Ecto neural progenitor cell (in vitro differentiated cells): Measurements from ENCODE around the gene PIEZO2.

Source experiments
- DNase-seq: peaks from one replicate; pipeline ENCODE4 v3.0.0-alpha.2; 2018; ENCODE audit warnings: low spot score

The PIEZO2 gene

GRCh38 chr18:11027862-11028261, 121.5 kb downstream of the PIEZO2 start:
- DNase-seq, result no peak

GRCh38 chr18:11025671-11026070, 123.7 kb downstream of the PIEZO2 start:
- no peak for DNase-seq

- no peak for DNase-seq
These were observed 124.3 kb downstream of the PIEZO2 start for GRCh38 chr18:11024928-11025669.

GRCh38 chr18:11021477-11021876, 127.9 kb downstream of the PIEZO2 start:
- no peak for DNase-seq

GRCh38 chr18:11020877-11021414, 128.4 kb downstream of the PIEZO2 start:
- no peak for DNase-seq

GRCh38 chr18:11020161-11020853, 129.1 kb downstream of the PIEZO2 start:
- DNase-seq, result no peak

- no peak for DNase-seq
These were observed 129.9 kb downstream of the PIEZO2 start for GRCh38 chr18:11019295-11020105.

- no peak for DNase-seq
These were observed 139.5 kb downstream of the PIEZO2 start for GRCh38 chr18:11009869-11010268.

GRCh38 chr18:11009147-11009546, 140.2 kb downstream of the PIEZO2 start:
- no peak for DNase-seq

- no peak for DNase-seq
These were observed 140.9 kb downstream of the PIEZO2 start for GRCh38 chr18:11008505-11008904.

GRCh38 chr18:11005528-11005927, 143.8 kb downstream of the PIEZO2 start:
- no peak for DNase-seq

- DNase-seq, result no peak
These were observed 144.4 kb downstream of the PIEZO2 start for GRCh38 chr18:11004951-11005350.

- no peak for DNase-seq
These were observed 145.1 kb downstream of the PIEZO2 start for GRCh38 chr18:11004294-11004693.

GRCh38 chr18:11002796-11003195, 146.6 kb downstream of the PIEZO2 start:
- no peak for DNase-seq

GRCh38 chr18:11002277-11002676, 147.1 kb downstream of the PIEZO2 start:
- no peak for DNase-seq

- DNase-seq, result no peak
These were observed 149.3 kb downstream of the PIEZO2 start for GRCh38 chr18:11000071-11000470.

- DNase-seq, result no peak
These were observed 151.5 kb downstream of the PIEZO2 start for GRCh38 chr18:10997885-10998284.

GRCh38 chr18:10995550-10995949, 153.8 kb downstream of the PIEZO2 start:
- DNase-seq, result no peak

GRCh38 chr18:10989486-10989885, 159.9 kb downstream of the PIEZO2 start:
- no peak for DNase-seq

- no peak for DNase-seq
These were observed 163.7 kb downstream of the PIEZO2 start for GRCh38 chr18:10985689-10986088.

GRCh38 chr18:10979411-10979810, 170.0 kb downstream of the PIEZO2 start:
- no peak for DNase-seq

- DNase-seq, result no peak
These were observed 172.3 kb downstream of the PIEZO2 start for GRCh38 chr18:10977042-10977441.
